Neural cell (in vitro differentiated cells): ENCODE measurements around the gene SPAG7. TPM values are rescaled to one million over a fixed set of nuclear protein-coding genes. Genes with fewer than 3 reads are reported as not detected.

ENCODE experiments used
- H2AFZ ChIP-seq: fragments of 200-600, 300-800 bp; sonication (generic), shearing (Covaris generic); 2 replicates; pipeline ENCODE4 v1.6.0; 2014; ENCODE audit warnings: low read depth, mild to moderate bottlenecking, antibody characterized with exemption, low read length, moderate library complexity
- H3F3A ChIP-seq: fragments of 200-600 bp; shearing (Covaris generic); 2 replicates; pipeline ENCODE4 v1.6.1; 2016; ENCODE audit warnings: mild to moderate bottlenecking, moderate library complexity, mixed read lengths, antibody characterized with exemption, low read length; ENCODE audit not compliant: insufficient read depth, poor library complexity, severe bottlenecking
- H3K27ac ChIP-seq: fragments of 200-600, 300-800 bp; sonication (generic), shearing (Covaris generic); 2 replicates; pipeline ENCODE4 v1.5.1; 2014; ENCODE audit warnings: mild to moderate bottlenecking, low read length, moderate library complexity
- H3K27me3 ChIP-seq: fragments of 300-800, 200-600 bp; sonication (generic), shearing (Covaris generic); 2 replicates; pipeline ENCODE4 v1.6.0; 2014; ENCODE audit warnings: mild to moderate bottlenecking, low read depth, low read length, moderate library complexity; ENCODE audit not compliant: insufficient read depth
- H3K36me3 ChIP-seq: fragments of 300-800, 200-600 bp; sonication (generic), shearing (Covaris generic); 2 replicates; pipeline ENCODE4 v1.5.1; 2014; ENCODE audit warnings: mild to moderate bottlenecking, antibody characterized with exemption, low read length, moderate library complexity; ENCODE audit not compliant: insufficient read depth
- H3K4me2 ChIP-seq: fragments of 300-800, 200-600 bp; sonication (generic), shearing (Covaris generic); 2 replicates; pipeline ENCODE4 v1.6.0; 2014; ENCODE audit warnings: mild to moderate bottlenecking, low read length
- H3K4me3 ChIP-seq: fragments of 300-800, 200-600 bp; sonication (generic), shearing (Covaris generic); 2 replicates; pipeline ENCODE4 v1.5.1; 2014; ENCODE audit warnings: mild to moderate bottlenecking, low read length, moderate library complexity
- H3K79me2 ChIP-seq: fragments of 200-600 bp; shearing (Covaris generic); replicated peaks from 2 replicates; pipeline ENCODE4 v1.6.0; 2014; ENCODE audit warnings: mild to moderate bottlenecking, low read length, moderate library complexity; ENCODE audit not compliant: insufficient read depth
- H3K9ac ChIP-seq: fragments of 300-800, 200-600 bp; sonication (generic), shearing (Covaris generic); 2 replicates; pipeline ENCODE4 v1.6.1; 2016; ENCODE audit warnings: mild to moderate bottlenecking, low read length, mixed read lengths
- H3K9me2 ChIP-seq: fragments of 200-600 bp; shearing (Covaris generic); 2 replicates; pipeline ENCODE4 v1.6.1; 2016; ENCODE audit warnings: mild to moderate bottlenecking, low read length, mixed read lengths; ENCODE audit not compliant: insufficient read depth
- H3K9me3 ChIP-seq: fragments of 200-600, 300-800 bp; sonication (generic), shearing (Covaris generic); 2 replicates; pipeline ENCODE4 v1.6.1; 2016; ENCODE audit warnings: mild to moderate bottlenecking, mixed run types, low read length, moderate library complexity, mixed read lengths
- H4K20me1 ChIP-seq: fragments of 200-600 bp; shearing (Covaris generic); 2 replicates; pipeline ENCODE4 v1.6.1; 2016; ENCODE audit warnings: mild to moderate bottlenecking, mixed run types; ENCODE audit not compliant: insufficient read depth
- EP300 ChIP-seq: fragments of 450-650 bp; conservative IDR thresholded peaks from 2 replicates; pipeline ENCODE4 v1.6.1; 2014; ENCODE audit warnings: antibody characterized with exemption, mild to moderate bottlenecking, moderate library complexity; ENCODE audit not compliant: poor library complexity, severe bottlenecking
- EZH2 ChIP-seq: fragments of 200-600, 300-800 bp; shearing (Covaris generic), sonication (generic); IDR thresholded peaks from 2 replicates; pipeline ENCODE4 v1.6.1; 2014; ENCODE audit warnings: antibody characterized with exemption, low read length, borderline replicate concordance, mild to moderate bottlenecking; ENCODE audit not compliant: insufficient read depth, poor library complexity, severe bottlenecking
- MXI1 ChIP-seq: fragments of 450-650 bp; conservative IDR thresholded peaks from 2 replicates; pipeline ENCODE4 v1.6.1; 2014; ENCODE audit warnings: antibody characterized with exemption, mild to moderate bottlenecking; ENCODE audit not compliant: poor library complexity, severe bottlenecking
- POLR2AphosphoS5 ChIP-seq: IDR thresholded peaks from 2 replicates; pipeline ENCODE4 v1.6.1; 2012
- RAD21 ChIP-seq: fragments of 450-650 bp; conservative IDR thresholded peaks from 2 replicates; pipeline ENCODE4 v1.6.1; 2014; ENCODE audit warnings: antibody characterized with exemption, mild to moderate bottlenecking, moderate library complexity
- SMC3 ChIP-seq: fragments of 450-650 bp; conservative IDR thresholded peaks from 2 replicates; pipeline ENCODE4 v1.6.1; 2014; ENCODE audit warnings: antibody characterized with exemption, mild to moderate bottlenecking, moderate library complexity; ENCODE audit not compliant: poor library complexity
- TAF1 ChIP-seq: IDR thresholded peaks from 2 replicates; pipeline ENCODE4 v1.6.1; 2012; ENCODE audit warnings: low read depth
- polyA plus RNA-seq: library from polyadenylated mRNA; depleted of rRNA; stranded (reverse); fragments of >200 nt; gene quantifications from 2 replicates; pipeline ENCODE4 v1.2.3, GENCODE V29; 2014
- TF ChIP-seq, protein P1 (sequence below): fragments of 450-650 bp; IDR thresholded peaks from 2 replicates; pipeline ENCODE4 v1.5.1; 2014; ENCODE audit warnings: antibody characterized with exemption, mild to moderate bottlenecking, moderate library complexity; ENCODE audit not compliant: poor library complexity, severe bottlenecking
- TF ChIP-seq, protein P2 (sequence below): IDR thresholded peaks from 2 replicates; pipeline ENCODE4 v1.6.1; 2012; ENCODE audit warnings: borderline replicate concordance

SPAG7 gene
- polyA plus RNA-seq, 1 donor from 2014 or later, result 66.4 TPM

DNA sequence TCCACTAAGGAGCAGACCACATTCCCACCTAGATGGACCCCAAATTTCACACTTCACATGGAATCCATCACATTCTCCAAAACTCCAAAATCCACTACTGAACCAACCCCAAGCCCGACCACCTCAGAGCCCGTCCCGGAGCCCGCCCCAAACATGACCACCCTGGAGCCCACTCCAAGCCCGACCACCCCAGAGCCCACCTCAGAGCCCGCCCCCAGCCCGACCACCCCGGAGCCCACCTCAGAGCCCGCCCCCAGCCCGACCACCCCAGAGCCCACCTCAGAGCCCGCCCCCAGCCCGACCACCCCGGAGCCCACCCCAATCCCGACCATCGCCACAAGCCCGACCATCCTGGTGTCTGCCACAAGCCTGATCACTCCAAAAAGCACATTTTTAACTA is 34.0 kb downstream of the SPAG7 start:
- H3K9ac ChIP-seq, result no peak overlapping the region
- no peak overlapping the region for H2AFZ ChIP-seq
- no peaks in the 10 kb centered on the region for H3K36me3 ChIP-seq
- H3K27me3 ChIP-seq, result no peaks in the 10 kb centered on the region
- no peak for TF ChIP-seq SMC3
- TF ChIP-seq TAF1, result no peak
- TF ChIP-seq POLR2AphosphoS5, result no peak
- TF ChIP-seq, protein P1, sequence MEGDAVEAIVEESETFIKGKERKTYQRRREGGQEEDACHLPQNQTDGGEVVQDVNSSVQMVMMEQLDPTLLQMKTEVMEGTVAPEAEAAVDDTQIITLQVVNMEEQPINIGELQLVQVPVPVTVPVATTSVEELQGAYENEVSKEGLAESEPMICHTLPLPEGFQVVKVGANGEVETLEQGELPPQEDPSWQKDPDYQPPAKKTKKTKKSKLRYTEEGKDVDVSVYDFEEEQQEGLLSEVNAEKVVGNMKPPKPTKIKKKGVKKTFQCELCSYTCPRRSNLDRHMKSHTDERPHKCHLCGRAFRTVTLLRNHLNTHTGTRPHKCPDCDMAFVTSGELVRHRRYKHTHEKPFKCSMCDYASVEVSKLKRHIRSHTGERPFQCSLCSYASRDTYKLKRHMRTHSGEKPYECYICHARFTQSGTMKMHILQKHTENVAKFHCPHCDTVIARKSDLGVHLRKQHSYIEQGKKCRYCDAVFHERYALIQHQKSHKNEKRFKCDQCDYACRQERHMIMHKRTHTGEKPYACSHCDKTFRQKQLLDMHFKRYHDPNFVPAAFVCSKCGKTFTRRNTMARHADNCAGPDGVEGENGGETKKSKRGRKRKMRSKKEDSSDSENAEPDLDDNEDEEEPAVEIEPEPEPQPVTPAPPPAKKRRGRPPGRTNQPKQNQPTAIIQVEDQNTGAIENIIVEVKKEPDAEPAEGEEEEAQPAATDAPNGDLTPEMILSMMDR, result no peak
- TF ChIP-seq EZH2, result no peak
- TF ChIP-seq, protein P2, sequence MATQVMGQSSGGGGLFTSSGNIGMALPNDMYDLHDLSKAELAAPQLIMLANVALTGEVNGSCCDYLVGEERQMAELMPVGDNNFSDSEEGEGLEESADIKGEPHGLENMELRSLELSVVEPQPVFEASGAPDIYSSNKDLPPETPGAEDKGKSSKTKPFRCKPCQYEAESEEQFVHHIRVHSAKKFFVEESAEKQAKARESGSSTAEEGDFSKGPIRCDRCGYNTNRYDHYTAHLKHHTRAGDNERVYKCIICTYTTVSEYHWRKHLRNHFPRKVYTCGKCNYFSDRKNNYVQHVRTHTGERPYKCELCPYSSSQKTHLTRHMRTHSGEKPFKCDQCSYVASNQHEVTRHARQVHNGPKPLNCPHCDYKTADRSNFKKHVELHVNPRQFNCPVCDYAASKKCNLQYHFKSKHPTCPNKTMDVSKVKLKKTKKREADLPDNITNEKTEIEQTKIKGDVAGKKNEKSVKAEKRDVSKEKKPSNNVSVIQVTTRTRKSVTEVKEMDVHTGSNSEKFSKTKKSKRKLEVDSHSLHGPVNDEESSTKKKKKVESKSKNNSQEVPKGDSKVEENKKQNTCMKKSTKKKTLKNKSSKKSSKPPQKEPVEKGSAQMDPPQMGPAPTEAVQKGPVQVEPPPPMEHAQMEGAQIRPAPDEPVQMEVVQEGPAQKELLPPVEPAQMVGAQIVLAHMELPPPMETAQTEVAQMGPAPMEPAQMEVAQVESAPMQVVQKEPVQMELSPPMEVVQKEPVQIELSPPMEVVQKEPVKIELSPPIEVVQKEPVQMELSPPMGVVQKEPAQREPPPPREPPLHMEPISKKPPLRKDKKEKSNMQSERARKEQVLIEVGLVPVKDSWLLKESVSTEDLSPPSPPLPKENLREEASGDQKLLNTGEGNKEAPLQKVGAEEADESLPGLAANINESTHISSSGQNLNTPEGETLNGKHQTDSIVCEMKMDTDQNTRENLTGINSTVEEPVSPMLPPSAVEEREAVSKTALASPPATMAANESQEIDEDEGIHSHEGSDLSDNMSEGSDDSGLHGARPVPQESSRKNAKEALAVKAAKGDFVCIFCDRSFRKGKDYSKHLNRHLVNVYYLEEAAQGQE, result no peak
- no peak for TF ChIP-seq EP300
- no peak for TF ChIP-seq RAD21
- TF ChIP-seq MXI1, result no peak
- H3K9me2 ChIP-seq, result no peaks in the 10 kb centered on the region
- peaks cover 3% of the 10 kb centered on the region for H3K79me2 ChIP-seq
- H3F3A ChIP-seq, result no peaks in the 10 kb centered on the region
- H3K4me3 ChIP-seq, result no peak overlapping the region
- H3K27ac ChIP-seq, result no peak overlapping the region
- H3K4me2 ChIP-seq, result no peak overlapping the region
- H3K9me3 ChIP-seq, result no peaks in the 10 kb centered on the region
- no peaks in the 10 kb centered on the region for H4K20me1 ChIP-seq

DNA sequence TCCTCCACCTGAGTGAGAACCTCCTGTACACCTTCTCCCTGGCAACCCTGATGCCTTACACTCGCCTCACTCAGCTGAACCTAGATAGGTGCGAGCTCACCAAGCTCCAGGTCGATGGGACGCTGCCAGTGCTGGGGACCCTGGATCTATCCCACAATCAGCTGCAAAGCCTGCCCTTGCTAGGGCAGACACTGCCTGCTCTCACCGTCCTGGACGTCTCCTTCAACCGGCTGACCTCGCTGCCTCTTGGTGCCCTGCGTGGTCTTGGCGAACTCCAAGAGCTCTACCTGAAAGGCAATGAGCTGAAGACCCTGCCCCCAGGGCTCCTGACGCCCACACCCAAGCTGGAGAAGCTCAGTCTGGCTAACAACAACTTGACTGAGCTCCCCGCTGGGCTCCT is 34.9 kb downstream of the SPAG7 start:
- no peaks in the 10 kb centered on the region for H4K20me1 ChIP-seq
- H3K27me3 ChIP-seq, result no peaks in the 10 kb centered on the region
- no peak overlapping the region for H3K27ac ChIP-seq
- no peak overlapping the region for H2AFZ ChIP-seq
- H3K79me2 ChIP-seq, result no peaks in the 10 kb centered on the region
- no peak overlapping the region for H3K4me3 ChIP-seq
- H3K9ac ChIP-seq, result no peak overlapping the region
- no peak for TF ChIP-seq EZH2
- TF ChIP-seq, protein P1, result no peak
- TF ChIP-seq, protein P2, result no peak
- no peaks in the 10 kb centered on the region for H3K9me3 ChIP-seq
- H3K4me2 ChIP-seq, result no peak overlapping the region
- H3K9me2 ChIP-seq, result no peaks in the 10 kb centered on the region
- H3F3A ChIP-seq, result no peaks in the 10 kb centered on the region
- no peaks in the 10 kb centered on the region for H3K36me3 ChIP-seq
